GM21786 (cell line): ENCODE measurements around the gene RPS24.

Experiments
- ATAC-seq: cut with Tn5 transposase; IDR thresholded peaks from one replicate; pipeline ENCODE4 v1.9.1; 2021; ENCODE audit not compliant: unreplicated experiment

Gene RPS24

DNA sequence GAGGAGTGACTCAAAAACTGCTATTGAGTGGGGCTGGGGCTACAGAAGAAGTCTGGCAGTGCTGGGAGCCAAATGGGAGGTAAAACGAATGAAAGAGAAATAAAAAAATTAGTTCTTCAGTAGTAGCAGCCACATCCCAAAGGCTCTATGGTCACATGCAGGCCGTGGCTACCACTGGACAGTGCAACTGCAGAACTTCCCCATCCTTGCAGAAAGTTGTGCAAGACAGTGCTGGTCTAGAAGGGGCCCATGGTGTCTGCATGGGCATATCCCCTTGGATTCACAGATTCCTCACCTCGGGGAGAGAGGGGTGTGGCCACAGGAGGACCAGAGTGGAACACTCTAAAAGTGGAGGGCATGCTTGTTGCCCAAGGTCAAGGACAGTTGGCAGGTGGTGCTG, 47.6 kb downstream of the RPS24 start:
- no peak for ATAC-seq

GRCh38 chr10:78082636-78083035, 49.0 kb downstream of the RPS24 start:
- no peak for ATAC-seq
